CD14-positive monocyte (primary cell): Measurements from ENCODE around the gene BEST2. TPM values are rescaled to one million over a fixed set of nuclear protein-coding genes. Genes with fewer than 3 reads are reported as not detected.

ENCODE experiments used
- DNase-seq, 3 donors: peaks; one replicate each; pipeline ENCODE4 v3.0.0-alpha.2; 2011 to 2022
- H2AFZ ChIP-seq: 2 replicates; pipeline ENCODE4 v1.6.0; 2012; ENCODE audit warnings: mild to moderate bottlenecking, low read depth, low read length, inconsistent platforms; ENCODE audit not compliant: insufficient read depth, poor library complexity, severe bottlenecking
- H3K27ac ChIP-seq, 2 donors: 1 replicate in 1 of 2; 2 replicates in 1 of 2; pipeline ENCODE4 v1.5.1; 2012 to 2013; ENCODE audit warnings: low read length in 2 of 2, control low read depth in 1 of 2, inconsistent platforms in 1 of 2, low read depth in 1 of 2, mild to moderate bottlenecking in 1 of 2
- H3K27me3 ChIP-seq, 2 donors: one replicate each; pipeline versions ENCODE4 v1.6.0 to v1.6.1; 2011 to 2013; ENCODE audit warnings: low read length in 2 of 2; ENCODE audit not compliant: control insufficient read depth in 2 of 2, insufficient read depth in 2 of 2
- H3K36me3 ChIP-seq, 2 donors: replicated peaks in 1 of 2; 1 replicate in 1 of 2; 2 replicates in 1 of 2; pipeline versions ENCODE4 v1.5.1 to v1.6.1; 2012 to 2013; ENCODE audit warnings: low read length in 2 of 2, control low read depth in 1 of 2, inconsistent platforms in 1 of 2, mild to moderate bottlenecking in 1 of 2; ENCODE audit not compliant: insufficient read depth in 2 of 2, control insufficient read depth in 1 of 2
- H3K4me1 ChIP-seq, 2 donors: 1 replicate in 1 of 2; 2 replicates in 1 of 2; pipeline versions ENCODE4 v1.5.1 to v1.6.1; 2012 to 2013; ENCODE audit warnings: low read length in 2 of 2, control low read depth in 1 of 2, inconsistent platforms in 1 of 2, mild to moderate bottlenecking in 1 of 2, moderate library complexity in 1 of 2; ENCODE audit not compliant: insufficient read depth in 2 of 2, control insufficient read depth in 1 of 2
- H3K4me2 ChIP-seq: replicated peaks from 2 replicates; pipeline ENCODE3; 2012; ENCODE audit warnings: low read length, moderate library complexity, mild to moderate bottlenecking; ENCODE audit not compliant: poor library complexity, severe bottlenecking; ENCODE audit errors: extremely low read depth
- H3K4me3 ChIP-seq, 3 experiments: fragments of 200-600 bp in 1 of 3; sonication (generic) in 1 of 3; replicated peaks in 1 of 3; 1 replicate in 2 of 3; 2 replicates in 1 of 3; pipeline ENCODE4 v1.5.1; 2011 to 2013; ENCODE audit warnings: low read length in 3 of 3, mild to moderate bottlenecking in 3 of 3, control low read depth in 2 of 3, low read depth in 2 of 3, inconsistent platforms in 1 of 3, moderate library complexity in 1 of 3
- H3K79me2 ChIP-seq: 2 replicates; pipeline ENCODE4 v1.6.0; 2012; ENCODE audit warnings: mild to moderate bottlenecking, control low read depth, inconsistent platforms, low read length, moderate library complexity; ENCODE audit not compliant: insufficient read depth
- H3K9ac ChIP-seq: 2 replicates; pipeline ENCODE4 v1.6.0; 2017; ENCODE audit warnings: low read length, mild to moderate bottlenecking; ENCODE audit not compliant: insufficient read depth, poor library complexity, severe bottlenecking
- H3K9me3 ChIP-seq, 2 donors: replicated peaks in 1 of 2; 1 replicate in 1 of 2; 2 replicates in 1 of 2; pipeline versions ENCODE4 v1.5.1 to v1.6.1; 2012 to 2013; ENCODE audit warnings: low read length in 2 of 2, control low read depth in 1 of 2; ENCODE audit not compliant: control insufficient read depth in 1 of 2, insufficient read depth in 1 of 2
- H4K20me1 ChIP-seq: 2 replicates; pipeline ENCODE4 v1.6.0; 2012; ENCODE audit warnings: mild to moderate bottlenecking, low read length, control low read depth, moderate library complexity; ENCODE audit not compliant: insufficient read depth
- H3K27ac Mint-ChIP-seq, 7 donors: one replicate each; pipeline ENCODE4 v1.8.0; 2020; ENCODE audit warnings: mild to moderate bottlenecking in 7 of 7, mixed read lengths in 7 of 7, moderate library complexity in 6 of 7, inconsistent platforms in 2 of 7
- H3K27me3 Mint-ChIP-seq, 3 donors: one replicate each; pipeline ENCODE4 v1.8.0; 2021 to 2022; ENCODE audit warnings: low read depth in 3 of 3, mild to moderate bottlenecking in 3 of 3, mixed read lengths in 3 of 3, moderate library complexity in 3 of 3, inconsistent platforms in 1 of 3
- H3K36me3 Mint-ChIP-seq, 2 donors: one replicate each; pipeline ENCODE4 v1.8.0; 2020; ENCODE audit warnings: mixed read lengths in 2 of 2, inconsistent platforms in 1 of 2, mild to moderate bottlenecking in 1 of 2
- H3K4me1 Mint-ChIP-seq: one replicate; pipeline ENCODE4 v1.8.0; 2020; ENCODE audit warnings: mild to moderate bottlenecking, mixed read lengths
- H3K4me3 Mint-ChIP-seq, 2 donors: one replicate each; pipeline ENCODE4 v1.8.0; 2020; ENCODE audit warnings: mild to moderate bottlenecking in 2 of 2, mixed read lengths in 2 of 2, moderate library complexity in 1 of 2
- H3K9me3 Mint-ChIP-seq, 7 donors: one replicate each; pipeline ENCODE4 v1.8.0; 2020 to 2022; ENCODE audit warnings: mixed read lengths in 7 of 7, mild to moderate bottlenecking in 6 of 7, moderate library complexity in 6 of 7, inconsistent platforms in 2 of 7
- CTCF ChIP-seq: fragments of 200-600 bp; IDR thresholded peaks from one replicate; pipeline ENCODE4 v1.8.0; 2022; ENCODE audit warnings: antibody characterized with exemption, mild to moderate bottlenecking
- WGBS: methylation state at CpG from one replicate; pipeline ENCODE4 v1.1.5; 2013; ENCODE audit warnings: missing lambda C conversion rate; ENCODE audit not compliant: insufficient coverage; 5-methylcytosine and 5-hydroxymethylcytosine counted together
- intact Hi-C, 2 donors: fragments of 100-400 bp; cut with micrococcal nuclease; formaldehyde crosslinking; loops; one replicate each; pipeline versions ENCODE4 v1.15.0 to v1.15.1; 2023
- polyA plus RNA-seq, 3 donors: library from polyadenylated mRNA; depleted of rRNA in 1 of 3; unstranded in 2 of 3; stranded (reverse) in 1 of 3; fragments of 300-500 nt in 2 of 3; fragments of >200 nt in 1 of 3; fragmentation: Illumina TruSeq in 2 of 3; gene quantifications; 1 replicate in 2 of 3; 2 replicates in 1 of 3; pipeline ENCODE4 v1.2.3, GENCODE V29; 2012 to 2021

BEST2 gene
- polyA plus RNA-seq, 3 donors, result not detected

- H3K36me3 Mint-ChIP-seq, result peaks cover 7 to 10% of the 10 kb centered on the region in 2 donors
- peak; percentile 99 for TF ChIP-seq CTCF
Measured at GRCh38 chr19:12757544-12758274, 6.1 kb downstream of the BEST2 start.

GRCh38 chr19:12759686-12760085 lies 8.1 kb downstream of the BEST2 start:
- no CpG with 5 or more reads among the region's 6 CpGs for WGBS
- Histone ChIP-seq H3K9me3 (peaks cover 0 to 5% of the 10 kb centered on the region in 2 donors), H3K4me2 (no peak overlapping the region), H3K79me2 (no peaks in the 10 kb centered on the region), H3K27ac (no peak overlapping the region), H3K36me3 (no peaks in the 10 kb centered on the region), H3K4me3 (no peak overlapping the region), H4K20me1 (no peaks in the 10 kb centered on the region), H2AFZ (no peak overlapping the region), H3K27me3 (peaks cover 0 to 4% of the 10 kb centered on the region in 2 donors), H3K9ac (no peak overlapping the region), H3K4me1 (peaks cover 4 to 8% of the 10 kb centered on the region in 2 donors)
- Mint-ChIP-seq H3K4me3 (no peak overlapping the region), H3K27me3 (peaks cover 7 to 12% (median 11%) of the 10 kb centered on the region in 3 donors), H3K9me3 (peaks cover 0 to 5% (median 0%) of the 10 kb centered on the region in 7 donors), H3K4me1 (peaks cover 12% of the 10 kb centered on the region), H3K27ac (no peak overlapping the region), H3K36me3 (peaks cover 17 to 25% of the 10 kb centered on the region in 2 donors)
- intact Hi-C loops, result loop anchor here in 1 of 2 donors (5.0 kb wide), 2 partner anchors 38 to 88 kb away; no protein-coding TSS in a partner anchor
- DNase-seq, result no peak
- TF ChIP-seq CTCF, result no peak

More at GRCh38 chr19:12757544-12758274, 6.1 kb downstream of the BEST2 start:
- H3K27me3 ChIP-seq, result peaks cover 0 to 8% of the 10 kb centered on the region in 2 donors
- no peak overlapping the region for H3K9ac ChIP-seq
- intact Hi-C loops, result loop anchor here in 1 of 2 donors (2.0 kb wide), 2 partner anchors 41 to 193 kb away; no protein-coding TSS in a partner anchor
- no peaks in the 10 kb centered on the region for H3K36me3 ChIP-seq
- peak; percentile 54 to 72 (median 65) for DNase-seq
- H3K4me2 ChIP-seq, result peak overlapping the region; percentile 55
- peaks cover 10 to 21% (median 16%) of the 10 kb centered on the region in 3 donors for H3K27me3 Mint-ChIP-seq
- peaks cover 4 to 8% of the 10 kb centered on the region in 2 donors for H3K4me1 ChIP-seq
- H3K27ac ChIP-seq, result no peak overlapping the region
- H3K27ac Mint-ChIP-seq, result no peak overlapping the region
- peaks cover 12% of the 10 kb centered on the region for H3K4me1 Mint-ChIP-seq
- H4K20me1 ChIP-seq, result no peaks in the 10 kb centered on the region
- H2AFZ ChIP-seq, result peak overlapping the region; percentile 70
- H3K4me3 Mint-ChIP-seq, result peak overlapping the region; percentile 43 to 78
- H3K79me2 ChIP-seq, result no peaks in the 10 kb centered on the region
- H3K9me3 ChIP-seq, result no peaks in the 10 kb centered on the region
- 10% methylated on average over 54 of the region's 60 CpGs for WGBS
- peak overlapping the region in 1 of 3 experiments; percentile 46 for H3K4me3 ChIP-seq
- H3K9me3 Mint-ChIP-seq, result peaks cover 0 to 2% (median 0%) of the 10 kb centered on the region in 7 donors
